SW 1271 (cell line): ENCODE data around the gene WSCD2.

Source experiments
- DNase-seq, 2 experiments: peaks; one replicate each; lab custom pipeline; 2025; lab: John Stamatoyannopoulos, UW

Gene WSCD2

GRCh38 chr12:108109504-108109903 is 19.6 kb upstream of the WSCD2 start:
- no peak for DNase-seq

DNA sequence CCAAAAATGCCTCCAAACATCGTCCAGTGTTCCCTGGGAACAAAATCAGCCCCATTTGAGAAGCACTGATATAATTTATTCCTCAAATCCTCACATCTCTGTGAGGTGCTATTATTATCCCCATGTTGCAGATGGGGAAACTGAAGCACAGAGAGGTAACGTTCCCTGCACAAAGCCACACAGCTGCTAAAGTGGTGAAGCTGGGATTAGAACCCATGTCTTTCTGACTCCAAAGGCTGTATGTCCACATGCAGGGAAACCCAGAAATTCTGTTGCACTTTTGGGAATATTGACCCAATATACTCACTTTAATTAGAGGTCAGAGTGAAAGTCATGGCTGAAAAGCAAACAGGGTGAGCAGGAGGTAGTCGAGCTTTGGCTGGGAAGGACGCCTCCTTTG is 19.1 kb upstream of the WSCD2 start:
- no peak for DNase-seq

GRCh38 chr12:108110844-108111243 is 18.2 kb upstream of the WSCD2 start:
- DNase-seq, result no peak

GRCh38 chr12:108112832-108113556 is 16.1 kb upstream of the WSCD2 start:
- no peak for DNase-seq

DNA sequence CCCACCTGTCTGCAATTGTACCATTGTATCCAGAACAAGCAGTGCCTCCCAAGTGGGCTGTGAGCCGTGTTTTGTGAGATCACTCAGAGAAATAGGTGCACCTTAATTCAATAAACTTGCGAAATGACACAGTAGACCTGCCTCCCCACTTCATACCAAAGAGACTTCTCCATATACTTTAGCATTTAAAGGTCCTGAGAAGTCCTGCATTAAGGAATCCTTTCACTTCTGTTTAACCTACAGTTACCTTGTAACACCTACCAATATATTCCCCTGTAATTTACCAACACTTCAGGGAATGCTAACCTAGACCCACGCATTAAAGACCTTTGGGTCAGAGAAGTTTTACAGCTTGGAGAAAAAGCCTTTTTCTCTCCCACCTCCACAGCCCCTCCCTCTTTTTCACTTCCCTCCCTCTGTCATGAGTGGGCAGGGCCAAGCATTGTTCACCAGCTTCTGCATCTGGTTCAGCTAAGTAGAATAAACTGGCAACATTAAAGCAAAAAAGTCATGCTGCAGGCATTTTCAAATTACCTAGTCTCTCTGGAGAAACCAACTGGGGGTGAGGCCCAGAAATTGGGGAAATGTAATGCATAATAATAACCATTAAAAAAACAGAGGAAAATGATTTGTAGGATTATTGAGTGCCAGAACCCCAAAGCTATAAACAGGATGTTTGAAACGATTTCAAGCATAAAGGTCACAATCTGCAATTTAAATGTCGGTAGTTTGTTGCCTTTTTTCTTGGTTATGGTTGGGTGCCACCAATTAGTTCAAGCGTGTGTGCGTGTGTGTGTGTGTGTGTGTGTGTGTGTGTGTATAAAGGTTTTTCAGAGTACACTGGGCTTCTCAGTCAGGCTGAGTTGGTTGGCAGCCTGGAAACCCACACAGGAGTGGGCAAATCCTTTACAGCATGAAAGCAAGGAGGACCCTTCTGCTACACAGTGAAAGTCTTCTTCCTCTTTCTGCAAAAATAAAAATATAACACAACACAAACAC is 13.7 kb upstream of the WSCD2 start:
- DNase-seq, result no peak

DNA sequence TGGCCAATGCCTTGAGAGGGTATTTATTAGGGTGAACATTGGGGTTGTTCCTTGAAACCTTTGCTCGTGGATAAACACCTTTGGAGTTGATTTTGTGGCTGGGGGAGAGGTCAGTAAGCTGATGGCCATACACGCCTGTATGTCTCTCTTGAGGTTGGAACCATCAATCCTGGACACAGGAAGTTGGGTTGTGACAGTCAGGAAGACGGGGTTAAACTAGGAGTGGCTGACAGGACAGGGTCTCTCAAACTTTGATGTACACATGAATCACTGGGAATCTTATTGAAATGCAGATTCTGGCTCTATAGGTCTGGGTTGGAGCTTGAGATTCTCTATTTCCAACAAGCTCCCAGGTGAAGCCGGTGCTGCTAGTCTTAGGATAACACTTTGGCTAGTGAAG is 12.8 kb upstream of the WSCD2 start:
- no peak for DNase-seq

DNA sequence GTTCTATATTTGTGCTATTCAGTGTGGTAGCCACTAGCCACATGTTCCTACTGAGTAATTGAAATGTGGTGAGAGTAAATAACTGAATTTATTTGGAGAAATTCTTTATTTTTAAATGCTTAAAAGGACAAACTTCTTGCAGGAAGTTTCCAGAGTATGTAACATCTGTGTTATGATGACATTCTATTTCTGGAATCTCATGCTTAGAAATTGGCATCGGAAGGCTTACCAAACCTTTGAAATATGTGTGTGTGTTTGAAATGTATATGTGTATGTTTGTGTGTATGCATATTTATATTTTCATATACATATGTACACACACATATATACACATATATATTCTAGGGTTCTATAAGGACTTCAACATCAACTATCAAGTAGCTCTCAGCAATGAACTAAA is 12.4 kb upstream of the WSCD2 start:
- no peak for DNase-seq

DNA sequence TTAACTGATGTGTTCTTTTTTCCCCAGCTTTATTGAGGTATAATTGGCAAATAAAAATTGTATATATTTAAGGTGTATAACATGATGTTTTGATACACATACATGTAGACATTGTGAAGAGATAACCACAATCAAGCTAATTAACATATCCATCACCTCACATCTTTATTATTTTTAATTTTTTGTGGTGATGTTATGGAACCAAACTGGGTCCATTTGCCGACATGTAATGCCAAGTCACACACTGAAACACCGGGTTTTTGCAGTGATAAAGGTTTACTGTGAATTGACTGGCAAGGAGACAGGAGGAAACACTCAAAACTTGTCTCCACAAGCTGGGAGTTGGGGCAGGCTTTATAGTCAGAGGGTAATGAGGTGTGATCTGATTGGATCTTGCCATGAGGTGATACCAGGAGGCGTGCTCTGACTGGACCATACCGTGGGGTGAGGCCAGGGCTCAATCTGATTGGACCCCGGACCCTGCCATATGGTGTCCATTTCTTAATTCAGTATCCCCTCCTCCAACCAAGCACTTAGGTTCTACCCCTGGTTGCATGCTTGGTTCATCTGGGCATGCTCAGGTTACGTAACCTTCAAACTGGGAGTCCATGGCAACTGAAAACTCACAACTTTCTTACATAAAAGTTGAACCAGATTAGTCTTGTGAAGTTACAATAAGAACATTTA is 11.8 kb upstream of the WSCD2 start:
- DNase-seq, result no peak

GRCh38 chr12:108117902-108118301 is 11.2 kb upstream of the WSCD2 start:
- DNase-seq, result no peak

DNA sequence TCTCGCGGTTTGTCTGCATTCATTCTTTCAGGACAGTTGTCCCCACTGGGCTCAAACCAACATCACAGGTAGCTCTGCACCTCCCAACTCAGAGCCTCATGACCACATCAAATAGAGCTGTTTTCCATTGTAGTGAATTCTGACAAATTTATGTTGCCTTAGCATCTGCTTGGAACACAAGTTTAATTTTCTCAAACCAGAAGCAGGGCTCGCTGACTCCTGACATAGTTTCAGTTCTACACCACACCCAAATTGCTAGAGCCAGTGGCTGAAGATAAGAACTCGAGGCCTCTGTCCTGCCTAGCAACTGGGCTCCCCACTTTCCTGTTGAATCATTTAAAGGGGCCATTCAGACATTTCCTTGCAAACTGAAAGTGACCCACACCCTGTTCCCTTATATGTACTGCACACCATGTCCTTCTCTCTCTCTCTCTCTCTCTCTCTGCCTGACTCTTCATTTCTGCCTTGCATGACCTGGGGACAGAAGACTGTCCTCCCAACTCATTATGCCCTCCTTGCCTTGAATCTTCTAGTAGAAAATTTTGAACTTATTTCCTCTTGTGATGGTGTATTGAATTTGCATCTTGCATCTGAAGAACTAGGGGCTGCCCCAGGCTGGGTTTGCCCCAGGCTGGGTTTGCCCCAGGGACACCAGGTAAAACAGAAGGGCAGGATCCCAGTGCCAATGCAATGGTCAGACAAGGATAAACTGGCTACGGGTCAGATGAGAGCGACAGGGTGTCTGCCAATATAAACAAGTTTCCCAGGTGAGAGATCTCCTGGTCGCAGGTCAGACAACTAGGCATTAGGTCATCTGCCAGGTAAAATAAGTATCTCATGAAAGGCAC is 9.7 kb upstream of the WSCD2 start:
- DNase-seq, result no peak

- no peak for DNase-seq
Observed at GRCh38 chr12:108119974-108120862, 8.9 kb upstream of the WSCD2 start.

- DNase-seq, result no peak
Observed at GRCh38 chr12:108120863-108121165, 8.3 kb upstream of the WSCD2 start.

- DNase-seq, result no peak
Observed at GRCh38 chr12:108121320-108121719, 7.8 kb upstream of the WSCD2 start.

GRCh38 chr12:108121728-108122471 is 7.2 kb upstream of the WSCD2 start:
- DNase-seq, result no peak

- DNase-seq, result no peak
Observed at GRCh38 chr12:108122644-108123043, 6.4 kb upstream of the WSCD2 start.

GRCh38 chr12:108123402-108123801 is 5.7 kb upstream of the WSCD2 start:
- DNase-seq, result no peak

DNA sequence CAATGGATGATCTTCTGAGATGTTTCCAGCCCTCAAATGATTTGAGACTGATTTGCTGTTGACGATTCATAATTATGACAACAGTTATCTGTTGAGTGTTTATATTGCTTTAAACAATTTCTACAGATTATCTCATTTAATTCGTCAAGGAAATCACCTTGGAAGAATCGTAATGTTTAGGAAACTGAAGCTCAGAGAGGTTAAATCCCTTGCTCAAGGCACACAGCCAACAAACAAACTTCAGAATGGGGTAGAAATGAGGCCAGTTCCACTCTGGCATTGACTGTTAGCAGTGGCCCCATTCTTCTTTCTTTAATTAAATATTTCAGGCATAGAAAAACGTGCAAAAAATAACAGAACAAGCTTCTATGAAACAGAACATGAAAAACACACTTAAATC is 4.0 kb upstream of the WSCD2 start:
- DNase-seq, result no peak

- DNase-seq, result no peak
Observed at GRCh38 chr12:108126212-108126611, 2.9 kb upstream of the WSCD2 start.

DNA sequence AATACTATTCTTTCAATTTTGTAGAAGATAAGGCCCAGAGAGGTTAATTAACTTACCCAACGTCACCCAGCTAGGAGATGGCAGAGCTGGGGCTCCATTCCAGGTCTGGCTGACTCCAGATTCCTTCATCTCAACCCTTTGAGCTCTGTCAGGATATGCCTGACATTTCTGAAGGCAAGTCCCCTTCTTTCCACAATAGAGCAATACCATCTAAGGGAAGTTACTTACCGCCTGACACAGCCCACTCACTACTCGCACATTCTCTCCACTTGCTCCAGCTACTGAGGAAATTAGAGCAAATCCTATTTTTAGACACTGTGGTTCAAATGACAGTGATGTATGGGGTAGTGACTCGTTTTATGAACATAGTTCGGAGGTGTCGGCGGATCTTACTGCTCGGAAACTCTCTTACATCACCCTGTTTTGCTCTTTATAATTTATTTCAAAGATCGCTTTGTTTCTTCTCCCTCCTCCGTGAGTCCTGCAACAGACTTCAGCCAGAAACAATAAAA is 2.0 kb upstream of the WSCD2 start:
- no peak for DNase-seq

DNA sequence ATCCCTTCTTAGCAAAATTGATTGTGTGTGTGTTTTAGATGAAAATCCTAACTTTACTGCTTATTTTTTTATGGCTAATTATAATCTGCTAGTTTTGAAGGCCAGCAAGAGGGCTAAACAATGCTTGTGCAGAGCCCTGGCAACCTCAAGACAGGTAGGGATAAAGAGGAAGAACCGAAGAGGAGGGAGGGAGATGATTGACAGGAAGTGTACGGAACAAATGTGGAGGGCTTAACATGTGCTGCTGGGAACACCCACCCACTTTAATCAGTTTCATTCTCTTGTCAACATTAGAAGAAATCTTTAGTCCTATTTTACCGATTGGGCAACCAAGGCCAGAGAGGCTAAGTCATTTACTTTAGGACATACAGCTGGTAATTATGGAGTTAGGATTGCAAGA is 1.4 kb upstream of the WSCD2 start:
- DNase-seq, result no peak
